NT2/D1 (cell line): ENCODE measurements around the gene CDK5RAP1.

ENCODE experiments used
- DNase-seq: peaks from one replicate; pipeline ENCODE4 v3.0.0-alpha.2; 2011; ENCODE audit warnings: low read depth, low spot score
- H3K27me3 ChIP-seq: 2 replicates; pipeline ENCODE4 v1.6.0; 2011; ENCODE audit warnings: mild to moderate bottlenecking; ENCODE audit not compliant: insufficient read length, insufficient read depth
- H3K36me3 ChIP-seq: 2 replicates; pipeline ENCODE4 v1.6.1; 2011; ENCODE audit warnings: mild to moderate bottlenecking, low read length, mixed read lengths; ENCODE audit not compliant: insufficient read depth, insufficient read length
- H3K4me1 ChIP-seq: 2 replicates; pipeline ENCODE4 v1.5.1; 2011; ENCODE audit not compliant: insufficient read depth, insufficient read length
- H3K4me3 ChIP-seq: 2 replicates; pipeline ENCODE4 v1.5.1; 2011; ENCODE audit warnings: low read depth; ENCODE audit not compliant: insufficient read length
- H3K9ac ChIP-seq: 2 replicates; pipeline ENCODE4 v1.6.0; 2011; ENCODE audit warnings: low read depth; ENCODE audit not compliant: insufficient read length
- H3K9me3 ChIP-seq: 2 replicates; pipeline ENCODE4 v1.5.1; 2011; ENCODE audit warnings: mild to moderate bottlenecking, low read length; ENCODE audit not compliant: insufficient read depth
- SUZ12 ChIP-seq: IDR thresholded peaks from 2 replicates; pipeline ENCODE4 v1.6.1; 2011; ENCODE audit not compliant: insufficient read length, insufficient read depth; ENCODE audit errors: extremely low read depth
- YY1 ChIP-seq: IDR thresholded peaks from 2 replicates; pipeline ENCODE4 v1.6.1; 2011; ENCODE audit not compliant: insufficient read length, insufficient read depth
- ZNF274 ChIP-seq: IDR thresholded peaks from 2 replicates; pipeline ENCODE4 v1.6.1; 2011; ENCODE audit warnings: mild to moderate bottlenecking, low read depth, low read length

CDK5RAP1 gene

DNA sequence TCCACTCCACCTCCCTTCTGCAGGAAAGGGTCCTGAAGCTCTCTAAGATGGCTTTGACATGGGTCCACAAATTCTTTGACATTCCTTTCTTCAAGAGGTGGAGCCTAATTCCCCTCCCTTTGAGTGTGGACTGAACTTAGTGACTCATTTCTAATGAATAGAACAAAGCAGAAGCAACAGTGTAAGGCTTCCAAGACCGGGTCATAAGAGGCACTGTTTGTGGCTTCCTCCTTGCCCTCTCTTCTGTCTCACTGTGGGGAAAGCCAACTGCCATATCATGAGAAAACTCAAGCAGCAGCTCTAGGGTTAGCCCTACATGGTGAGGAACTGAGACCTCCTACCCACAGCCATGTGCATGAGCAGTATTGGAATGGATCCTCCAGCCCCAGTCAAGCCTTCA lies 5.9 kb upstream of the CDK5RAP1 start:
- Histone ChIP-seq H3K9ac (no peak overlapping the region), H3K36me3 (peaks cover 21% of the 10 kb centered on the region), H3K4me3 (no peak overlapping the region), H3K27me3 (no peaks in the 10 kb centered on the region), H3K4me1 (peaks cover 9% of the 10 kb centered on the region), H3K9me3 (peaks cover 5% of the 10 kb centered on the region; the same call in 1 of the 2 replicates)
- no peak for DNase-seq
- no peak for TF ChIP-seq SUZ12
- TF ChIP-seq ZNF274: no peak
- no peak for TF ChIP-seq YY1

DNA sequence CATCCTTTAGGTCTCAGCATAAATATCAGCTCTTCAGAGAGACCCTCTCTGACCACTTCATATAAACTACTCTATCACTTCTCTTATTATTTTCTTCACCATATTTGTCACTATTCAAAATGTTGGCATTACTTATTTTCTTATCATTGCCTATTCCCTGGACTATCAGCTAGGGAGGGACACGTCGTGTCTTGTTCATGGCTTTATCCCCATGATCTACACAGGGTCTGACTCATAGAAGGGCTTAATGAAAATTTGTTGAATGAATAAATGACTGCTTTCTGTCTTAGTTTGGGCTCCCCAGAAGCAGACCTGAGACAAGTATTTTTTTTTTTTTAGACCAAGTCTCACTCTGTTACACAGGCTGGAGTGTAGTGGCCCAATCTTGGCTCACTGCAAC lies 3.0 kb upstream of the CDK5RAP1 start:
- no peak overlapping the region for H3K9ac ChIP-seq
- TF ChIP-seq SUZ12 (no peak), ZNF274 (no peak), YY1 (no peak)
- DNase-seq: no peak
- H3K4me3 ChIP-seq: no peak overlapping the region
- H3K36me3 ChIP-seq: peaks cover 16% of the 10 kb centered on the region
- H3K9me3 ChIP-seq: peaks cover 5% of the 10 kb centered on the region; the same call in 1 of the 2 replicates
- H3K4me1 ChIP-seq: peaks cover 13% of the 10 kb centered on the region
- no peaks in the 10 kb centered on the region for H3K27me3 ChIP-seq

DNA sequence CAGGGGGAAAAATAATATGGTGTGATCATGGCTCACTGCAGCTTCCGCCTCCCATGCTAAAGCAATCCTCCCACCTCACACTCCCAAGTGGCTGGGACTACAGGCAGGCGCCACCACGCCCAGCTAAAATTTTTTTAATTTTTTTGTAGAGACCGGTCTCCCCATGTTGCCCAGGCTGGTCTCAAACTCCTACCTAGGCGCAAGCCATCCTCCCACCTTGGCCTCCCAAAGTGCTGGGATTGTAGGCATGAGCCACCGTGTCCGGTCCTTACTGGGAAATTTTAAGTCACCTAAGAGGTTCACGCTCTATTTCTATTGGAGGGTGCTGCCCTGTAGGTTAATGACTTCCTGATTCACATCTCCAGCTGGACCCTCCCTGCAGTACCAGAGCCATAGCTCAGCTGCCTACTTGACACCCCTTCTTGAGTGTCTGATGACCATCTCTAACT lies 626 bp upstream of the CDK5RAP1 start:
- no peak for TF ChIP-seq SUZ12
- TF ChIP-seq YY1: no peak
- no peak for TF ChIP-seq ZNF274
- DNase-seq: no peak
- no peaks in the 10 kb centered on the region for H3K9me3 ChIP-seq
- H3K27me3 ChIP-seq: no peaks in the 10 kb centered on the region
- H3K36me3 ChIP-seq: peaks cover 14% of the 10 kb centered on the region
- peak overlapping the region; percentile 54 for H3K9ac ChIP-seq
- H3K4me1 ChIP-seq: peaks cover 3% of the 10 kb centered on the region
- H3K4me3 ChIP-seq: peak overlapping the region; percentile 96

DNA sequence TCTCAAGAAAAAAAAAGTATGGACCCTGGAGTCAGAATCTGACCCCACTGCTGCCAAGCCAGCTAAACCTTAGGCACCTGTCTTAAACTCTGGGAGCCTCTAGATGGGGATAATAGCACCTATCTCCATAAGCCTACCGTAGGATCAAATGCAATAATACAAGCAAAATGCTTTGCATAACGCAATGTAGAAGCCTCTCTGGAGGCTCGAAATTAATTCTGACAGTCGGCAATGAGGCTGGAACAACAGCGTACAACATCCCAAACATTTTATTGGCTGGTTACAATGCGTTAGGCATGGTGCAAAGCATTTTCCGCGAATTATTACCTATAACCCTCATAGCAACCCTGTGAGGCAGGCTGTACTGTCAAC lies 521 bp downstream of the CDK5RAP1 start:
- peak overlapping the region; percentile 96 for H3K4me3 ChIP-seq
- H3K27me3 ChIP-seq: no peaks in the 10 kb centered on the region
- DNase-seq: no peak
- peaks cover 3% of the 10 kb centered on the region for H3K4me1 ChIP-seq
- peaks cover 21% of the 10 kb centered on the region for H3K36me3 ChIP-seq
- TF ChIP-seq ZNF274 (no peak), SUZ12 (no peak), YY1 (no peak)
- H3K9me3 ChIP-seq: no peaks in the 10 kb centered on the region
- H3K9ac ChIP-seq: peak overlapping the region; percentile 95

DNA sequence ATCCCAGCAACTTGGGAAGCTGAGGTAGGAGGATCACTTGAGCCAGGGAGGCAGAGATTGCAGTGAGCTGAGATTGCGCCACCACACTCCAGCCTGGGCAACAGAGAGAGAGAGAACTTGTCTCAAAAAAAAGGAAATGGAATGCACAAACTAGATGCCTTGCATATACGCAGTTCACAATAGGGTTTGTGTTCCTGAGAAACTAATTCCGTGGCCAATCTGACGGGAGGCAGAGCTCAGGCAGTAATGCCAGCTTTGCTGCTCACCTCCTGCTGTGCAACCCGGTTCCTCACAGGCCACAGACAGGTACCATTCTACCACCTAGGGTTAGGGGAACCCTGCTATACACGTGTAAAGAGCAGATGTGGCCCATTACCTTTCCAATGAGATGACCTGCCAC lies 1.4 kb downstream of the CDK5RAP1 start:
- Histone ChIP-seq H3K9me3 (no peaks in the 10 kb centered on the region), H3K4me3 (no peak overlapping the region), H3K9ac (no peak overlapping the region), H3K4me1 (peaks cover 3% of the 10 kb centered on the region), H3K36me3 (peaks cover 19% of the 10 kb centered on the region), H3K27me3 (no peaks in the 10 kb centered on the region)
- no peak for DNase-seq
- TF ChIP-seq ZNF274 (no peak), YY1 (no peak), SUZ12 (no peak)

DNA sequence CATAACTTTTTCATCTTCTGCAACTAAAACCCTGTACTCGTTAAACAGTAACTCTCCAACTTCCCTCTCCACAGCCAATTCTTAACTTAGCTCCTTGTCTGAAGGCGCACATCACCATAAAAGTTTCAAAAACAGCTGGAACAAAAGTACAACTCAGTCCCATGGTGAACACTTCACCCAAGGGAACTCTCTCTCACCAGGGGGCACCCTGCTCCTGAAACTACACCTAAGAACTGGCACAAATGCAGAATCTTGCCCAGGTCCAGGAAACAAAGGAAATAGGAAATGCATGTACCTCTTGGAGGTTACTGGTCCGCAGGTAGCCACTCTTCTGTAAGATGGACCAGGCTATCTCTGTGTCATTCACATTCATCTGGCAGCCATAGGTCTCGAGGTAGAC lies 6.6 kb downstream of the CDK5RAP1 start:
- no peaks in the 10 kb centered on the region for H3K27me3 ChIP-seq
- H3K9ac ChIP-seq: no peak overlapping the region
- H3K36me3 ChIP-seq: peaks cover 50% of the 10 kb centered on the region
- no peak for DNase-seq
- peaks cover 7% of the 10 kb centered on the region; the same call in 1 of the 2 replicates for H3K9me3 ChIP-seq
- no peaks in the 10 kb centered on the region for H3K4me1 ChIP-seq
- TF ChIP-seq ZNF274 (no peak), YY1 (no peak), SUZ12 (no peak)
- no peak overlapping the region for H3K4me3 ChIP-seq

DNA sequence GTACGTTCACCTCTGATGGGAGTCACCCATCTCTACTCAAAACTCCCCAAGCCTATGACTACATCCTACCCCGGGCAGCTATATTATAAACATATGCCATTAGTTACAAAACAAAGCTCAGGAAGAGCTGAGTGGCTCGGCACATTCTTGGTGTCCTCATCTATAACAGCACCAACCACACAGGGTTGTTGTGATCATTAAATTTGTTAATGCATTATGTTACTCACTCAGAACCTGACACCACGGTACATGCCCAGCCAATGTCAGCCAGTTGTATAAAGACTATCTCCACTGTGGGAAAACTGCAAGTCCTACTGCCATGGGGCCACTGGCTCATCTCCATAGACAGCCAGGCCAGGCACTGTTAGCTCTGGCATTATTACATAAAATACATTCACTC lies 7.7 kb downstream of the CDK5RAP1 start:
- peaks cover 47% of the 10 kb centered on the region for H3K36me3 ChIP-seq
- H3K4me1 ChIP-seq: no peaks in the 10 kb centered on the region
- no peak overlapping the region for H3K4me3 ChIP-seq
- no peak for DNase-seq
- no peak overlapping the region for H3K9ac ChIP-seq
- H3K9me3 ChIP-seq: peaks cover 9% of the 10 kb centered on the region; the same call in 1 of the 2 replicates
- no peaks in the 10 kb centered on the region for H3K27me3 ChIP-seq
- no peak for TF ChIP-seq ZNF274
- TF ChIP-seq YY1: no peak
- TF ChIP-seq SUZ12: no peak
